Measurements from ENCODE around the gene CHID1.

- TF ChIP-seq CTCF (IDR thresholded peaks at IDR 0.05) (no peak), EP300 (IDR thresholded peaks at IDR 0.05) (no peak), POLR2AphosphoS5 (IDR thresholded peaks at IDR 0.05) (no peak)
Measured at GRCh38 chr11:889257-889656, 21.4 kb downstream of the CHID1 start.

Measured in upper lobe of left lung (tissue), 4 donors.